DND-41 (cell line): ENCODE data around the gene STARD10.

Experiments
- ATAC-seq: fragments of 200-7000 bp; cut with Tn5 transposase; 3 replicates; pipeline ENCODE4 v1.9.1; 2021; ENCODE audit warnings: low read depth; ENCODE audit not compliant: insufficient read depth
- DNase-seq: peaks from one replicate; pipeline ENCODE4 v3.0.0-alpha.2; 2020
- H2AFZ ChIP-seq: 2 replicates; pipeline ENCODE4 v1.6.0; 2012; ENCODE audit warnings: low read depth, low read length
- H3K27ac ChIP-seq: 2 replicates; pipeline ENCODE4 v1.5.1; 2012; ENCODE audit warnings: low read length, inconsistent platforms
- H3K27me3 ChIP-seq: fragments of 200-600 bp; sonication (generic); 2 replicates; pipeline ENCODE4 v1.6.0; 2012; ENCODE audit warnings: low read length, mild to moderate bottlenecking, inconsistent platforms; ENCODE audit not compliant: insufficient read depth, poor library complexity
- H3K36me3 ChIP-seq: 2 replicates; pipeline ENCODE4 v1.5.1; 2012; ENCODE audit warnings: low read length, inconsistent platforms; ENCODE audit not compliant: insufficient read depth
- H3K4me1 ChIP-seq: 2 replicates; pipeline ENCODE4 v1.5.1; 2012; ENCODE audit warnings: mild to moderate bottlenecking, low read length; ENCODE audit not compliant: insufficient read depth
- H3K4me2 ChIP-seq: 2 replicates; pipeline ENCODE4 v1.6.0; 2012; ENCODE audit warnings: mild to moderate bottlenecking, moderate library complexity, low read length, inconsistent platforms; ENCODE audit not compliant: insufficient read depth
- H3K4me3 ChIP-seq, 2 experiments: fragments of 200-600 bp in 1 of 2; shearing (Covaris generic) in 1 of 2; 2 replicates each; pipeline ENCODE4 v1.5.1; 2012 to 2016; ENCODE audit warnings: inconsistent platforms in 2 of 2, low read length in 2 of 2, mild to moderate bottlenecking in 2 of 2, low read depth in 1 of 2, moderate library complexity in 1 of 2
- H3K79me2 ChIP-seq: 2 replicates; pipeline ENCODE4 v1.6.0; 2012; ENCODE audit warnings: low read length, inconsistent platforms; ENCODE audit not compliant: insufficient read depth
- H3K9ac ChIP-seq: 2 replicates; pipeline ENCODE4 v1.6.0; 2012; ENCODE audit warnings: low read depth, mild to moderate bottlenecking, inconsistent platforms, low read length, moderate library complexity
- H3K9me3 ChIP-seq: 2 replicates; pipeline ENCODE4 v1.5.1; 2012; ENCODE audit warnings: low read length, moderate library complexity, mild to moderate bottlenecking, inconsistent platforms; ENCODE audit not compliant: insufficient read depth, severe bottlenecking
- H4K20me1 ChIP-seq: 2 replicates; pipeline ENCODE4 v1.6.0; 2012; ENCODE audit warnings: low read length; ENCODE audit not compliant: insufficient read depth
- CTCF ChIP-seq: IDR thresholded peaks from 2 replicates; pipeline ENCODE4 v1.5.1; 2012; ENCODE audit warnings: borderline replicate concordance, low read length, moderate library complexity, mild to moderate bottlenecking; ENCODE audit not compliant: poor library complexity, severe bottlenecking; ENCODE audit errors: extremely low read depth
- EZH2 ChIP-seq: IDR thresholded peaks from 3 replicates; pipeline ENCODE4 v1.6.1; 2012; ENCODE audit warnings: borderline replicate concordance, low read depth, mild to moderate bottlenecking, moderate library complexity, low read length, inconsistent platforms; ENCODE audit not compliant: severe bottlenecking

STARD10 gene

GRCh38 chr11:72821920-72822799 is 28.3 kb upstream of the STARD10 start:
- Histone ChIP-seq H3K79me2 (peaks cover 13% of the 10 kb centered on the region), H3K4me1 (0 out of 2 replicates have a peak, but pooled peaks cover 4% of the 10 kb centered on the region), H3K9ac (no peak overlapping the region), H4K20me1 (peaks cover 19% of the 10 kb centered on the region), H3K27me3 (no peaks in the 10 kb centered on the region), H3K4me3 (no peak overlapping the region), H2AFZ (no peak overlapping the region), H3K36me3 (peaks cover 95% of the 10 kb centered on the region), H3K4me2 (no peak overlapping the region), H3K27ac (no peak overlapping the region), H3K9me3 (no peaks in the 10 kb centered on the region)
- DNase-seq: no peak
- ATAC-seq: peak; percentile 10; the same call in 1 of the 3 replicates
- peak; percentile 8 for TF ChIP-seq CTCF
- no peak for TF ChIP-seq EZH2

GRCh38 chr11:72821221-72821919 is 27.5 kb upstream of the STARD10 start:
- H2AFZ ChIP-seq: no peak overlapping the region
- H3K79me2 ChIP-seq: peaks cover 19% of the 10 kb centered on the region
- no peak overlapping the region for H3K27ac ChIP-seq
- H3K36me3 ChIP-seq: peaks cover 90% of the 10 kb centered on the region
- no peaks in the 10 kb centered on the region for H3K27me3 ChIP-seq
- no peak overlapping the region for H3K4me2 ChIP-seq
- no peak for ATAC-seq
- DNase-seq: no peak
- TF ChIP-seq EZH2 (no peak), CTCF (no peak)
- H3K9ac ChIP-seq: no peak overlapping the region
- no peak overlapping the region for H3K4me3 ChIP-seq
- H3K4me1 ChIP-seq: peaks cover 10% of the 10 kb centered on the region
- no peaks in the 10 kb centered on the region for H3K9me3 ChIP-seq
- peaks cover 15% of the 10 kb centered on the region for H4K20me1 ChIP-seq

- no peak overlapping the region for H2AFZ ChIP-seq
- no peaks in the 10 kb centered on the region for H3K27me3 ChIP-seq
- H3K79me2 ChIP-seq: peaks cover 27% of the 10 kb centered on the region
- DNase-seq (no peak), ATAC-seq (no peak)
- H4K20me1 ChIP-seq: peaks cover 15% of the 10 kb centered on the region
- H3K4me2 ChIP-seq: no peak overlapping the region
- H3K36me3 ChIP-seq: peaks cover 85% of the 10 kb centered on the region
- H3K4me1 ChIP-seq: peaks cover 18% of the 10 kb centered on the region
- no peaks in the 10 kb centered on the region for H3K9me3 ChIP-seq
- H3K27ac ChIP-seq: no peak overlapping the region
- TF ChIP-seq EZH2 (no peak), CTCF (no peak)
- H3K4me3 ChIP-seq: no peak overlapping the region
- no peak overlapping the region for H3K9ac ChIP-seq
These were observed 26.7 kb upstream of the STARD10 start for GRCh38 chr11:72820439-72821139.
